Measurements from ENCODE around the gene SKP1. TPM values are rescaled to one million over a fixed set of nuclear protein-coding genes. Genes with fewer than 3 reads are reported as not detected.

Gene SKP1
- total and polyA plus RNA-seq, 7 donors = 193 to 938 (median 320) TPM

GRCh38 chr5:134204575-134204974 is 27.8 kb upstream of the SKP1 start:
- H3K27me3 ChIP-seq = no peaks in the 10 kb centered on the region
- no peak for TF ChIP-seq CTCF (IDR thresholded peaks at IDR 0.05)
- TF ChIP-seq POLR2AphosphoS5 (IDR thresholded peaks at IDR 0.05) = no peak
- no peak for TF ChIP-seq EP300 (IDR thresholded peaks at IDR 0.05)
- TF ChIP-seq POLR2A (IDR thresholded peaks at IDR 0.05) = no peak
- peaks cover 3 to 47% (median 24%) of the 10 kb centered on the region in 4 donors for H3K36me3 ChIP-seq
- intact Hi-C loops (cut with DNase I) = no loop called here
- DNase-seq = no peak
- WGBS, 2 donors = 93 to 94% methylated on average over 4 of the region's 4 CpGs
- H3K9me3 ChIP-seq = no peaks in the 10 kb centered on the region
- H3K27ac ChIP-seq = no peak overlapping the region
- H3K4me1 ChIP-seq = peaks cover 0 to 37% (median 25%) of the 10 kb centered on the region in 4 donors
- no peak overlapping the region for H3K4me3 ChIP-seq

DNA sequence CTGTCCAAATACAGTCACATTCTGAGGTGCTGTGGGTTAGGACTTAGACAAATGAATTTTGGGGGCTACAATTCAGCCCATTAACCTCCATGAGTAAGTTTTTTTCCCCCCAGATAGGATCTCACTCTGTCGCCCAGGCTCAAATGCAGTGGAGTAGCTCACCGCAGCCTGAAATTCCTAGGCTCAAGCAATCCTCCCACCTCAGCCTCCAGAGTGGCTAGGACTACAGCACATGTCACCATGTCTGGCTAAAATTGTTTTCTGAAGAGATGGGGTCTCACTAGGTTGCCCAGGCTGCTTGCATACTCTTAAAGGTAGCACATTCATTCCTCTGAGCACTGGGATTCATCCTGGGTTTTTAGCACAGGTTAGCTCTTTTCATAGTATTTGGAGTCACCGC is 26.9 kb upstream of the SKP1 start:
- Histone ChIP-seq H3K27me3 (no peaks in the 10 kb centered on the region), H3K9me3 (no peaks in the 10 kb centered on the region), H3K4me3 (no peak overlapping the region), H3K27ac (no peak overlapping the region), H3K4me1 (peaks cover 0 to 27% (median 16%) of the 10 kb centered on the region in 4 donors), H3K36me3 (peaks cover 7 to 57% (median 29%) of the 10 kb centered on the region in 4 donors)
- WGBS, 2 donors = 97% methylated on average over 3 of the region's 3 CpGs
- no peak for TF ChIP-seq POLR2AphosphoS5 (IDR thresholded peaks at IDR 0.05)
- no peak for TF ChIP-seq EP300 (IDR thresholded peaks at IDR 0.05)
- TF ChIP-seq POLR2A (IDR thresholded peaks at IDR 0.05) = no peak
- TF ChIP-seq CTCF (IDR thresholded peaks at IDR 0.05) = no peak
- intact Hi-C loops (cut with DNase I) = no loop called here
- no peak for DNase-seq

DNA sequence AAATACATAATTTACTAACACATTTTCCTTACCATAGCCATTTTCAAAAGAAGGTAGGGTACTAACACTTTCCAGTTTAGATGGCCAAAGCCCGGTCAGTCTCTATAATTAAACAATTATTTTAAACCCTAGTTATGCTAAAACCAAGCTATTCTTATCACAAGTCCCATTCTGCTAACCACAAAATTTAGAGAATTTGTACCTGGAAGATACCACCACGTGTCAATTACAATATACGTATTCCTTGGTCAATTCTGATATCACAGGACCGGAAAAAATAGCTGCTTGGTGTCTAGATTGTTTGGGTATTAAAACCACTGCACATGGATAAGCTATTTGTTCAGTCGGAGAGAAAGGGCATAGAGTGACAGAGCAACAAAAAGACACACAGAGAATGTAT is 18.9 kb upstream of the SKP1 start:
- H3K36me3 ChIP-seq = peaks cover 15 to 56% (median 31%) of the 10 kb centered on the region in 4 donors
- DNase-seq = no peak
- 75 to 76% methylated on average over 5 of the region's 5 CpGs for WGBS, 2 donors
- no peaks in the 10 kb centered on the region for H3K4me1 ChIP-seq
- intact Hi-C loops (cut with DNase I) = no loop called here
- H3K27me3 ChIP-seq = no peaks in the 10 kb centered on the region
- H3K27ac ChIP-seq = no peak overlapping the region
- no peak for TF ChIP-seq POLR2A (IDR thresholded peaks at IDR 0.05)
- TF ChIP-seq CTCF (IDR thresholded peaks at IDR 0.05) = no peak
- TF ChIP-seq EP300 (IDR thresholded peaks at IDR 0.05) = no peak
- TF ChIP-seq POLR2AphosphoS5 (IDR thresholded peaks at IDR 0.05) = no peak
- no peaks in the 10 kb centered on the region for H3K9me3 ChIP-seq
- H3K4me3 ChIP-seq = no peak overlapping the region

GRCh38 chr5:134189031-134189430 is 12.3 kb upstream of the SKP1 start:
- no peak for TF ChIP-seq POLR2A (IDR thresholded peaks at IDR 0.05)
- no peak for TF ChIP-seq POLR2AphosphoS5 (IDR thresholded peaks at IDR 0.05)
- no peak for TF ChIP-seq EP300 (IDR thresholded peaks at IDR 0.05)
- no peak for TF ChIP-seq CTCF (IDR thresholded peaks at IDR 0.05)
- Histone ChIP-seq H3K9me3 (no peaks in the 10 kb centered on the region), H3K4me1 (peaks cover 0 to 3% (median 0%) of the 10 kb centered on the region in 4 donors), H3K36me3 (no peaks in the 10 kb centered on the region), H3K4me3 (no peak overlapping the region), H3K27ac (no peak overlapping the region), H3K27me3 (no peaks in the 10 kb centered on the region)
- 66 to 81% methylated on average over 3 of the region's 3 CpGs for WGBS, 2 donors
- DNase-seq = no peak
- intact Hi-C loops (cut with DNase I) = no loop called here

DNA sequence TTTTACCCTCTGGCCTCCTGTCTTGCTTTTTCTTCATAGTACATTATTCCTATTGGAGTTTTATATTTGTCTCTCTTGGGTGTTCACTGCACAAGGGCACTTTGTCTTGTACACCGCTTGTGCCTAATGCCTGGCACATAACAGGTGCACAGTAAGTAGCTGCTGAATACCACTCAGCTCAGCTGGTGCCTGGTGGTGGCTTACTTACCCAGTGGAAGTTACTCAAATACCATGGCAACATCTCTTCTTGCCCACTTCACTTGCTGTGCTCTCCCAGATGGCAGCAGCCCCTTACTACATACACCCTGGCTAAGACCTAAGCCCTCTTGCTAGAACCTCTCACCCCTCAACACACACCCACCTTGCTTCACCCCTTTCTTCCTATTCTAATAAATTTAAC is 11.3 kb upstream of the SKP1 start:
- H3K36me3 ChIP-seq = no peaks in the 10 kb centered on the region
- intact Hi-C loops (cut with DNase I) = no loop called here
- H3K27ac ChIP-seq = no peak overlapping the region
- H3K9me3 ChIP-seq = no peaks in the 10 kb centered on the region
- no peak for TF ChIP-seq POLR2A (IDR thresholded peaks at IDR 0.05)
- TF ChIP-seq CTCF (IDR thresholded peaks at IDR 0.05) = no peak
- no peak for TF ChIP-seq EP300 (IDR thresholded peaks at IDR 0.05)
- TF ChIP-seq POLR2AphosphoS5 (IDR thresholded peaks at IDR 0.05) = no peak
- WGBS, 2 donors = 90 to 95% methylated on average over 1 of the region's 1 CpG
- peaks cover 0 to 5% (median 0%) of the 10 kb centered on the region in 4 donors for H3K4me1 ChIP-seq
- no peak for DNase-seq
- H3K27me3 ChIP-seq = no peaks in the 10 kb centered on the region
- H3K4me3 ChIP-seq = no peak overlapping the region
